ENCODE data around the gene SHROOM3.

Gene SHROOM3

DNA sequence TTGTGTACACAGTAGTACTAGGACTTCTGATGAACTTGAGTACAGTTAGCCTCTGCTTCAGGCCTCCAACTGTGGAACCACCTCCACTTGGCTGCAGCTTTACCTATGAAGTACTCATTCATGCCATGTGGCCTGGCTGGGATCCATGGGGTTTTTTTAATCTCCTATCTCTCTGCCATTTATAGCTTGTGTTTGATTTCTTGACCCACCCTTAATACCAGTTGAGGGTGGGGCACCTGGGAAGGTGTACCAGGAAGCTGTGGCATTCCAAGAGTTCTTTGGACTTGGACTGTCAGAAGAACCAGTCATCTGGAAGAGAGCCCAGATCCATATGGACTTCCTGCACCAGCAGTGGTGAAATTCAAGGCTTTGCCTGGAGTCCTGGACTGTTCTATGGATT, 230.1 kb downstream of the SHROOM3 start:
- Histone ChIP-seq H4K20me1 (ENCODE audit: low read depth, low read length) (no peaks in the 10 kb centered on the region), H3K79me2 (ENCODE audit: insufficient read depth, low read length) (no peaks in the 10 kb centered on the region), H3K27me3 (ENCODE audit: low read length) (no peaks in the 10 kb centered on the region), H3F3A (ENCODE audit: insufficient read depth) (no peaks in the 10 kb centered on the region), H2AFZ (ENCODE audit: low read depth, low read length, severe bottlenecking) (no peak overlapping the region), H3K9me2 (replicated peaks; ENCODE audit: insufficient read depth, low read length) (no peaks in the 10 kb centered on the region), H3K9me3 (ENCODE audit: insufficient read depth, low read length) (no peaks in the 10 kb centered on the region), H3K4me2 (ENCODE audit: low read depth, low read length, poor library complexity, severe bottlenecking) (no peak overlapping the region), H3K9ac (ENCODE audit: low read length) (no peak overlapping the region), H3K27ac (ENCODE audit: low read depth, low read length) (no peak overlapping the region), H3K4me3 (ENCODE audit: insufficient read depth, low read length, poor library complexity, severe bottlenecking) (no peak overlapping the region), H3K36me3 (ENCODE audit: low read length) (no peaks in the 10 kb centered on the region)
- TF ChIP-seq, protein P1, sequence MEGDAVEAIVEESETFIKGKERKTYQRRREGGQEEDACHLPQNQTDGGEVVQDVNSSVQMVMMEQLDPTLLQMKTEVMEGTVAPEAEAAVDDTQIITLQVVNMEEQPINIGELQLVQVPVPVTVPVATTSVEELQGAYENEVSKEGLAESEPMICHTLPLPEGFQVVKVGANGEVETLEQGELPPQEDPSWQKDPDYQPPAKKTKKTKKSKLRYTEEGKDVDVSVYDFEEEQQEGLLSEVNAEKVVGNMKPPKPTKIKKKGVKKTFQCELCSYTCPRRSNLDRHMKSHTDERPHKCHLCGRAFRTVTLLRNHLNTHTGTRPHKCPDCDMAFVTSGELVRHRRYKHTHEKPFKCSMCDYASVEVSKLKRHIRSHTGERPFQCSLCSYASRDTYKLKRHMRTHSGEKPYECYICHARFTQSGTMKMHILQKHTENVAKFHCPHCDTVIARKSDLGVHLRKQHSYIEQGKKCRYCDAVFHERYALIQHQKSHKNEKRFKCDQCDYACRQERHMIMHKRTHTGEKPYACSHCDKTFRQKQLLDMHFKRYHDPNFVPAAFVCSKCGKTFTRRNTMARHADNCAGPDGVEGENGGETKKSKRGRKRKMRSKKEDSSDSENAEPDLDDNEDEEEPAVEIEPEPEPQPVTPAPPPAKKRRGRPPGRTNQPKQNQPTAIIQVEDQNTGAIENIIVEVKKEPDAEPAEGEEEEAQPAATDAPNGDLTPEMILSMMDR (IDR thresholded peaks at IDR 0.05; ENCODE audit: insufficient read depth, low read length, poor library complexity, severe bottlenecking): no peak
- TF ChIP-seq EZH2phosphoT487 (conservative IDR thresholded peaks at IDR 0.05; ENCODE audit: low read length): no peak

- H3K4me3 ChIP-seq (ENCODE audit: insufficient read depth, low read length, poor library complexity, severe bottlenecking): no peak overlapping the region
- no peaks in the 10 kb centered on the region for H4K20me1 ChIP-seq (ENCODE audit: low read depth, low read length)
- H3K27ac ChIP-seq (ENCODE audit: low read depth, low read length): no peak overlapping the region
- H3K9ac ChIP-seq (ENCODE audit: low read length): no peak overlapping the region
- no peaks in the 10 kb centered on the region for H3K36me3 ChIP-seq (ENCODE audit: low read length)
- no peaks in the 10 kb centered on the region for H3K9me2 ChIP-seq (replicated peaks; ENCODE audit: insufficient read depth, low read length)
- H3K79me2 ChIP-seq (ENCODE audit: insufficient read depth, low read length): no peaks in the 10 kb centered on the region
- no peak overlapping the region for H2AFZ ChIP-seq (ENCODE audit: low read depth, low read length, severe bottlenecking)
- H3K27me3 ChIP-seq (ENCODE audit: low read length): no peaks in the 10 kb centered on the region
- H3F3A ChIP-seq (ENCODE audit: insufficient read depth): no peaks in the 10 kb centered on the region
- H3K9me3 ChIP-seq (ENCODE audit: insufficient read depth, low read length): no peaks in the 10 kb centered on the region
- no peak overlapping the region for H3K4me2 ChIP-seq (ENCODE audit: low read depth, low read length, poor library complexity, severe bottlenecking)
- no peak for TF ChIP-seq EZH2phosphoT487 (conservative IDR thresholded peaks at IDR 0.05; ENCODE audit: low read length)
- TF ChIP-seq, protein P1 (IDR thresholded peaks at IDR 0.05; ENCODE audit: insufficient read depth, low read length, poor library complexity, severe bottlenecking): no peak
Observed at GRCh38 chr4:76665721-76666120, 230.7 kb downstream of the SHROOM3 start.

DNA sequence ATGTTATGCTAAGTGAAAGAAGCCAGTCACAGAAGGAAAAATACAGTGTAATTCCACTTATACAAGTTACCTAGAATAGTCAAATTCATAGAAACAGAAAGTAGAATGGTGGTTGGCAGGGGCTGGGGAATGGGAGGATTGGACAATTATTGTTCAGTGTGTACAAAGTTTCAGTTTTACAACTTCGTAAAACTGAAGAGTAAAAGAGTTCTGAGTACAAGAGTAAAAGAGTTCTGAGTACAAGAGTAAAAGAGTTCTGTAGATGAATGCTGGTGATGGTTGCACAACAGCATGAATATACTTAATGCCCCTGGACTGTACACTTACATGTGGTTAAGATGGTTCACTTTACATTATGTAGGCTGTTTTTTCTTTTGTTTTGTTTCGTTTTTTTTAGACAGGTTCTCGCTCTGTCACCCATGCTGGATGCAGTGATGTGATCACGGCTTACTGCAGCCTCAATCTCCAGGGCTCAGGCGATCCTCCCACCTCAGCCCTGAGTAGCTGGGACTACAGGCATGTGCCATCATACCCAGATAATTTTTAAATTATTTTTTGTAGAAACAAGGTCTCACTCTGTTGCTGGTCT, 232.0 kb downstream of the SHROOM3 start:
- no peak overlapping the region for H3K4me2 ChIP-seq (ENCODE audit: low read depth, low read length, poor library complexity, severe bottlenecking)

More for the DNA sequence above, 232.0 kb downstream of the SHROOM3 start:
- TF ChIP-seq EZH2phosphoT487 (conservative IDR thresholded peaks at IDR 0.05; ENCODE audit: low read length): no peak
- TF ChIP-seq, protein P1 (IDR thresholded peaks at IDR 0.05; ENCODE audit: insufficient read depth, low read length, poor library complexity, severe bottlenecking): no peak
- no peak overlapping the region for H3K4me3 ChIP-seq (ENCODE audit: insufficient read depth, low read length, poor library complexity, severe bottlenecking)
- H4K20me1 ChIP-seq (ENCODE audit: low read depth, low read length): no peaks in the 10 kb centered on the region
- H3K27ac ChIP-seq (ENCODE audit: low read depth, low read length): no peak overlapping the region
- H3K27me3 ChIP-seq (ENCODE audit: low read length): no peaks in the 10 kb centered on the region
- no peaks in the 10 kb centered on the region for H3K9me3 ChIP-seq (ENCODE audit: insufficient read depth, low read length)
- no peaks in the 10 kb centered on the region for H3K9me2 ChIP-seq (replicated peaks; ENCODE audit: insufficient read depth, low read length)
- H3F3A ChIP-seq (ENCODE audit: insufficient read depth): no peaks in the 10 kb centered on the region
- no peak overlapping the region for H2AFZ ChIP-seq (ENCODE audit: low read depth, low read length, severe bottlenecking)
- no peaks in the 10 kb centered on the region for H3K79me2 ChIP-seq (ENCODE audit: insufficient read depth, low read length)
- no peak overlapping the region for H3K9ac ChIP-seq (ENCODE audit: low read length)
- no peaks in the 10 kb centered on the region for H3K36me3 ChIP-seq (ENCODE audit: low read length)
